Osteocyte (in vitro differentiated cells): ENCODE measurements around the gene PMM2. TPM values are rescaled to one million over a fixed set of nuclear protein-coding genes. Genes with fewer than 3 reads are reported as not detected.

Experiments
- DNase-seq: peaks from one replicate; pipeline ENCODE4 v3.0.0; 2021; ENCODE audit warnings: mixed read lengths; ENCODE audit not compliant: unreplicated experiment; ENCODE audit errors: extremely low spot score
- H3K27ac Mint-ChIP-seq: one replicate; pipeline ENCODE4 v1.8.0; 2021; ENCODE audit warnings: mild to moderate bottlenecking, mixed read lengths; ENCODE audit not compliant: unreplicated experiment
- H3K27me3 Mint-ChIP-seq: one replicate; pipeline ENCODE4 v1.8.0; 2021; ENCODE audit warnings: mixed read lengths; ENCODE audit not compliant: unreplicated experiment
- H3K36me3 Mint-ChIP-seq: one replicate; pipeline ENCODE4 v1.8.0; 2021; ENCODE audit warnings: mixed read lengths; ENCODE audit not compliant: unreplicated experiment
- H3K4me1 Mint-ChIP-seq: one replicate; pipeline ENCODE4 v1.8.0; 2021; ENCODE audit warnings: mixed read lengths; ENCODE audit not compliant: unreplicated experiment
- H3K4me3 Mint-ChIP-seq: one replicate; pipeline ENCODE4 v1.8.0; 2021; ENCODE audit warnings: mild to moderate bottlenecking, moderate library complexity, mixed read lengths; ENCODE audit not compliant: unreplicated experiment
- H3K9me3 Mint-ChIP-seq: one replicate; pipeline ENCODE4 v1.8.0; 2021; ENCODE audit warnings: mixed read lengths; ENCODE audit not compliant: unreplicated experiment
- total RNA-seq: library from RNA; stranded (reverse); gene quantifications from 2 replicates; pipeline ENCODE4 v1.2.1, GENCODE V29; 2021
- TF ChIP-seq, protein P1 (sequence below): fragments of 200-600 bp; sonication (generic); IDR thresholded peaks from 2 replicates; pipeline ENCODE4 v1.5.0; 2021; ENCODE audit warnings: antibody characterized with exemption, mild to moderate bottlenecking, moderate library complexity

The PMM2 gene
- total RNA-seq, 1 donor from 2014 or later = 42.9 TPM

DNA sequence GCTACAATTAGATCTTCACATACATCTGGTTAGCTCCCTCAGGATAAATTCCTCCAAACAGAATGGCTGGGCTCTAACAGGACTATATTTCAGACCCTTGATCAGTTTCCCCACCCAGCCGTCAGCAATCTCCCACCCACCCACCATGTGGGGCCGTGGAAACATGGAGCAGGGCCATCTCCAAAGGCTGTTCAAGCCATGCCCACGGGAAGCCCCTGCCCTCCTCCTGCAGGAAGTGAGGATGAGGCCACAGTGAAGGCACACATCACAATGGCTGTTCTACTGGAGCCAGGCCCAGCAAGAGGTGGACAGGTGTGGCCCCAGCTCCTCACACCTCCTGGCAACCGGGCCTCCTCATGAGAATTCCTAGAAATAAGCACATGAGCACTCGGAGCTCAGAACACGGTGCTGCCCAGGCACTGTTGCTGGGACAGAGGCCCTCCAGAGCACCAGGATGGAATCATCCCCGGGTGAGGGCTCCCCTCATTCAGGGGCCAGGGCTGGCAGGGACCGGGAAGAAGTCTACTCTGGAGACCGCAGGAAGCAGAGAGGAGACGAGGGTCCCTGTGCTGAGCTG, 84.5 kb downstream of the PMM2 start, which contains the start of gene LITAFD:
Gene LITAFD, plus strand, starts transcription at position 311 of the 577 bp plus-strand sequence. CDS start 2,005 bp downstream, outside the sequence.
- Mint-ChIP-seq H3K4me3 (no peak within 1 kb of the TSS), H3K4me1 (peaks cover 21% of the 10 kb centered on the region), H3K36me3 (peaks cover 3% of the 10 kb centered on the region)

DNA sequence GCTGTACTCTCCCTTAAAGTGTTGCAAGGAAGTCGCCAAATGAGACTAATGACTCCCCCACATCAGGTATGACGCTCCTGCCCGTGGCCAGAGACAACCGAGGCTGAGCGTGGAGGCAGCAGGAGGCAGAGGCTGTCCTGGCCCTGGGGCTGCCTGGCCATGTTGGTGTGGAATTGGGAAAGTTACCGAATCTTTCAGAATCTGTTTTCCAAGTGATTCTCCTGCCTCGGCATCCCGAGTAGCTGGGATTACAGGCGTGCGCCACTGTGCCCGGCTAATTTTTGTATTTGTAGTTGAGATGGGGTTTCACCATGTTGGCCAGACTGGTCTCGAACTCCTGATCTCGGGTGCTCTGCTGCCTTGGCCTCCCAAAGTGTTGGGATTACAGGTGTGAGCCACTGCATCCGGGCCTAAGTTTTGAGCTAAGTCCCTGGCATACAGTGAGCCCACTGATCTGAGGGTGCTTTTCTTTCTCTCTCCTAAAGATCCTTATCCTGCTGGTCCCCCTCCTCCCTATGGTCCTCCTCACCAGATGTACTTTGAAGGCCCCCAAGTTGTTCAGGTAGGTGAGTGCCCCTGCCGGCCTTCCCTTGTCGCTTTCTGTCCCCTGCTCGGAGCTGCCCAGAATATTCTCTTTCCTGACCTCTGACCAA, 85.2 kb downstream of the PMM2 start:
- no peak for DNase-seq
- TF ChIP-seq, protein P1, sequence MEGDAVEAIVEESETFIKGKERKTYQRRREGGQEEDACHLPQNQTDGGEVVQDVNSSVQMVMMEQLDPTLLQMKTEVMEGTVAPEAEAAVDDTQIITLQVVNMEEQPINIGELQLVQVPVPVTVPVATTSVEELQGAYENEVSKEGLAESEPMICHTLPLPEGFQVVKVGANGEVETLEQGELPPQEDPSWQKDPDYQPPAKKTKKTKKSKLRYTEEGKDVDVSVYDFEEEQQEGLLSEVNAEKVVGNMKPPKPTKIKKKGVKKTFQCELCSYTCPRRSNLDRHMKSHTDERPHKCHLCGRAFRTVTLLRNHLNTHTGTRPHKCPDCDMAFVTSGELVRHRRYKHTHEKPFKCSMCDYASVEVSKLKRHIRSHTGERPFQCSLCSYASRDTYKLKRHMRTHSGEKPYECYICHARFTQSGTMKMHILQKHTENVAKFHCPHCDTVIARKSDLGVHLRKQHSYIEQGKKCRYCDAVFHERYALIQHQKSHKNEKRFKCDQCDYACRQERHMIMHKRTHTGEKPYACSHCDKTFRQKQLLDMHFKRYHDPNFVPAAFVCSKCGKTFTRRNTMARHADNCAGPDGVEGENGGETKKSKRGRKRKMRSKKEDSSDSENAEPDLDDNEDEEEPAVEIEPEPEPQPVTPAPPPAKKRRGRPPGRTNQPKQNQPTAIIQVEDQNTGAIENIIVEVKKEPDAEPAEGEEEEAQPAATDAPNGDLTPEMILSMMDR = no peak
- no peaks in the 10 kb centered on the region for H3K27me3 Mint-ChIP-seq
- H3K4me1 Mint-ChIP-seq = peaks cover 23% of the 10 kb centered on the region
- peaks cover 10% of the 10 kb centered on the region for H3K36me3 Mint-ChIP-seq
- H3K27ac Mint-ChIP-seq = no peak overlapping the region
- H3K4me3 Mint-ChIP-seq = no peak overlapping the region
- H3K9me3 Mint-ChIP-seq = no peaks in the 10 kb centered on the region

More for the DNA sequence above, 84.5 kb downstream of the PMM2 start, which contains the start of gene LITAFD:
- Mint-ChIP-seq H3K27me3 (no peaks in the 10 kb centered on the region), H3K9me3 (no peaks in the 10 kb centered on the region), H3K27ac (no peak within 1 kb of the TSS)
- DNase-seq = no peak
- TF ChIP-seq, protein P1 = no peak

DNA sequence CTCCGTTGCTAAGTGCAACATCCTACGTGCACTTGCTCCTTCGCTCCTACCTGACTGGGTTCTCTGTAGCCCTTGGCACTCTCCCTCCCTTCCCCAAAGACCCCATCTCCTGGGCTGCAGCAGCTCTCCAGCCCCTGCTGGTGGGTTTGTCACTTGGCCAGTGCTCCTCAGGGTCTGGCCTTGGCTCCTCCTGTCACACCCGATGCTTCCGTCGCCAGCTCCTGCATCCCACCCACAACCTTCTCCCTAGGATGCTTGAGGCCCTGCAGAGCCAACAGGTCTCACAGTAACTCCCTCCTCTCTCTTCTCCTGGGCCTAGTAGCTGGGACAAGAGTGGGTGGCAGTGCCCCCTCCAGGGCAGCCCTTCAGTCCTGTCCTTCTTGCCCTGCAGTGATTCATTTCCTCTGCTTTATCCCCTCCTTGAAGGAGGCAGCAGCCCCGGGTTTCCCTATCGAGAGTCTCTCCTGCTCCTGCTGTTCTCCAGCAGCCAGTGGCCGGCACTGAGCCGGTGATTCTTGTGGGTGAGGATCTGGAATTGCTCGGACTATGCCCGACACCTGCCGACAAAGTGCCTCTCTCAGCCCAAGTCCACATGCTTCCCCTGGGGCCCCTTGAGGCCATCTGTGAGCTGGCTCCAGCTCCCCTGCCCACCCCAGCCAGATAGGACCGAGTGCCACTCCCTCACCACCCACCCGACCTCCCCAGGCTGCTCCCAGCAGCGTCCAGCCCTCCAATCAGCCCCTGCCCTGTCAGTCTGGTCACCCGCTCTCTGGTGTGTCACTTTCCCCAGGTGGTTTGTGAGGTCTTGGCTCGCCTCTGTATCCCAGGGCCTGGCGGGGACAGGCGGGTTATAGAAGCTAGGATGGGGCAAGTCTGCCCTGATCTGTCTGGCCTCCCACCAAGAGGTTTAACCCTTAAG, 88.3 kb downstream of the PMM2 start:
- Mint-ChIP-seq H3K4me3 (no peak overlapping the region), H3K27ac (no peak overlapping the region), H3K4me1 (peaks cover 16% of the 10 kb centered on the region), H3K27me3 (no peaks in the 10 kb centered on the region), H3K9me3 (no peaks in the 10 kb centered on the region), H3K36me3 (peaks cover 19% of the 10 kb centered on the region)
- TF ChIP-seq, protein P1 = no peak
- no peak for DNase-seq

DNA sequence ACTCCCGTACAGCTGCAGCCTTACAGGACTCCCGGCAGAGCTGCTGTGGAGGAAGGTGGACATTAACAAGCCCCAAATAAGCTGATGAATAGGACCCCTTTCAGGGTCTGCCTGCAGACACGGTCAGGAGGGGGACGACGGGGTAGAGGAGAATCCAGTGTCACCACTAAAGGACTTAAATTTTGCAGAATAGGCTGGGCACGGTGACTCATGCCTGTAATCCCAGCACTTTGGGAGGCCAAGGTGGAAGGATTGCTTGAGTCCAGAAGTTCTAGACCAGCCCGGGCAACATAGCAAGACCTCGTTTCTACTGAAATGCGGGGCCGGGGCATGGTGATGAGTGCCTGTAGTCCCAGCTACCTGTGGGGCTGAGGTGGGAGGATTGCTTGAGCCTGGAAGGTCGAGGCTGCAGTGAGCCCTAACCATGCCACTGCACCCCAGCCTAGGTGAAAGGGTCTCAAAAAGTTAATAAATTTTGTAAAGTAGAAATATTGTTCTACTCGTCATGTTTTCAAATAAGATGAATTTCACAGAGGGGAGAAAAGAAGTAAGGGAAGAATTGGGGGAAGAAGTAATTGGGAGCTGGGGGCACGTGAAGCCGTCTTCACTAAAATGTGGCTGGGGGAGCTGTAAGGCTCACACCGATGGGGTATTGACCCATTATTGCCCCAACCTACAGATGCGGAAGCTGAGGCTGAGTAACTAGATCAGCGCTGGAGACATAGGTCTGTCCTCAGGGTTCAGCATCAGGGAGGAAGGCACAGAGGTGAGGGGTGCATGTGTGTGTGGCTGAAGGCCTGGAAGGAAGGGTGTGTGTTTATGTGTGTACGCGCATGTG, 89.2 kb downstream of the PMM2 start:
- peaks cover 19% of the 10 kb centered on the region for H3K4me1 Mint-ChIP-seq
- H3K4me3 Mint-ChIP-seq = no peak overlapping the region
- no peaks in the 10 kb centered on the region for H3K9me3 Mint-ChIP-seq
- peaks cover 26% of the 10 kb centered on the region for H3K36me3 Mint-ChIP-seq
- no peak for DNase-seq
- no peaks in the 10 kb centered on the region for H3K27me3 Mint-ChIP-seq
- TF ChIP-seq, protein P1 = no peak
- H3K27ac Mint-ChIP-seq = no peak overlapping the region
